GM21360 (cell line): ENCODE measurements around the gene SLC46A2.

Experiments used
- ATAC-seq: cut with Tn5 transposase; IDR thresholded peaks from one replicate; pipeline ENCODE4 v1.9.1; 2021; ENCODE audit warnings: mild to moderate bottlenecking, moderate library complexity; ENCODE audit not compliant: unreplicated experiment

SLC46A2 gene

DNA sequence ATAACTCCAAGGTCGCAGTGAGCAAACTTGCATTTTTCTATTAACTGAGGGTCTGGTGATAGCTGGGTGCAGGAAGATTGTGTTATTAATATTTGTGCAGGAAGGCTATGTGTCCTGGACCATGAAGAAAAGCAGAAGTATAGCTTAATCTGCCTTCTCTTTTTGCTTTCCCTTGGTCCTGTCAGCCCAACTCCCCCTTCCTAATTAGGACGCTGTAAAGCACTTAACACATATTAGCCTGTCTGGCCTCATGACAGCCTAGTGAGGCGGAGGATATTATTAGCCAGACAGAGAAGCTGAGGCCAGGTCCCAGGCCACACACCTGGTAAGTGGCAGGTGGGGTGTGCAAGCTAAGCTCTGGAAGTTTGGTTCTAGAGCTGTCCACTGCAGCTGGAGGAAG is 29.5 kb downstream of the SLC46A2 start:
- no peak for ATAC-seq

DNA sequence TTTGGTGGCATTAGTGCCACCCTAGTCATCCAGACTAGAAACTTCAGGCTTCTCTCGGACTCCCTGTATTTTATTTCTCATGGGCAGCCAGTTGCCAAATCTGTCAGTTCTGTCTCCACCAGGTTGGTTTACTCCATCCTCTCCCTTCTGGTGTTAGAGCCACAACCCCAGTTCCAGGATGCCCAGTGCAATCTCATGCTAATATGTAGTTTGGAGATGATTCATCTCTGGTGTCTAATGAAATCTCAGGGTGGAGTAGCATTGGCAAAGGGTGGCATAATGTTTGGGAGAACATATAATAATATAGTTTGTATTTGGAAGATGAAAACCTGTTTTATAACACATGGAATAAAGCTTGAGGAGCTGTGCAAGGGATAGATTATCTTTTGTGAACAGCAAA is 30.2 kb downstream of the SLC46A2 start:
- no peak for ATAC-seq

DNA sequence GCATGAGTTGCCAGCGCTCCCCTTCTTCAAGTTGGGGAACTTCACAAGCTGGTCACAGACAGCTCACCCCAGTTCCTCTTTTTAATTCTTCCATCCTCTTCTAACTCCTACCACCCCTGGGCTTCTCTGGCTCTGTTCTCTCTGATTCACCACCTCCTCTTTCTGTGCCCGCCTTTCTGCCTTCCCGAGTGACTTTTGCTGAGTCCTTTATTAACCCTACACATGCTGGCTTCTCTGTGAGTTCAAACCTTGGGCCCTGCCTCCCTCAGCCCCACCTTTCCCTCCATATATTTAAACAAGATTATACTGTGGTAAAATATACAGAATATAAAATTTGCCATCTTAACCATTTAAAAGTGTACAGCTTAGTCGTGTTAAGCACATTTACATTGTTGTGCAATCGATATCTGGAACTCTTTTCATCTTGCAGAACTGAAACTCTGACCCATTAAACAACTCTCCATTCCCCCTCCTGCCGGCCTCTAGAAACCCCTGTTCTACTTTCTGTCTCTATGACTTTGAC is 32.0 kb downstream of the SLC46A2 start:
- ATAC-seq, result peak; percentile 65

DNA sequence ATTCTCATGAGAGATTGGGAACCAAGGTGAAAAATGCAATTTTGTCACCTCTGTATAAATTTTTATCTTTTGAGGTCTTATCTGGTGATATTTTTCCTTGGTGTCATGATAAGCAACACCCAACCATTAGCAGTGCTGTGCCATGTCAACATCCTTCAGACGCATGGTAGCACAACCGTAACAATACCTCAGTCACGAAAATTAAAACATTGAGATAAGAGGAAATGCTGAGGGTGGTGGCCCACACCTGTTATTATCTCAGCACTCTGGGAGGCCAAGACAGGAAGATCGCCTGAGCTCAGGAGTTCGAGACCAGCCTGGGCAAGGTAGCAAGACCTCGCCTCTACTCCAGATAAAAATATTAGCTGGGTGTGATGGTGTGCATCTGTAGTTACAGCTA is 32.7 kb downstream of the SLC46A2 start:
- ATAC-seq, result no peak

DNA sequence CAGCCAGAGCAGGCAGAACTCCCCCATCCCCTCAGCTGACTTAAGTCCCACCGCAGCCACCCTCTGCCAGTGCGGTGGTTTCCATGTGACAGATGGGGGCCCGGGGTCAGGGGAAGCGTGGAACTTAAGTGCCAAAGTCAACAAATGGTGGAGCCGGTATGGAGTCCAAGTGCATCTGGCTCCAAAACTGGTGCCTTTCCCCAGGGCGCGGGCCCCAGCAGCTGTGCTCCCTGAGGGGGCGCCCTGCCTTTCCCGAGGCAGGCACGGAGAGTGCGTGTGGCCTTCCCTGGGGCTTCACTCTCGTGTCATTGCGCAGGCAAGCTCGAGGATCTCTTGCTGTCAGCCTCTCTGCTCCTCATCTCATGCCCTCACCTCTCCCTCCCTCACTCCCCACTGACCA is 33.8 kb downstream of the SLC46A2 start:
- ATAC-seq, result no peak

DNA sequence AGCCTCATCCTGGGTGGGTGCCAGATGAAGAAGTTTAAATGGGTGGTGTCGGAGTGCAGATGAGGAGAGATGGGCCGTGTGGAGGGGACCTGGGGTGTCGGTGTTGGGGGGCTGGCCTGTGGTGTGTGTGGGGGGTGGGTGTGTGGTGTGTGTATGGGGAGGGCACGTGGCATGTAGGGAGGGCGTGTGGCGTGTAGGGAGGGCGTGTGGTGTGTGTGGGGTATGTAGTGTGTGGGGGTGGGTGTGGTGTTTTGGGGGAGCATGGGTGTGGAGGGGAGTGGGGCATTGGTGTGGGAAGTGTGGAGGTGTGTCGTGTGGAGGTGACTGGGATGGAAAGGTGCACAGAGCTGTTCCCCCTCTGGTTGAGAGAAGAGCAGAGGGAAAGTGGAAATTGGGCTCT is 34.5 kb downstream of the SLC46A2 start:
- no peak for ATAC-seq

GRCh38 chr9:112854657-112855056 is 36.0 kb downstream of the SLC46A2 start:
- no peak for ATAC-seq

DNA sequence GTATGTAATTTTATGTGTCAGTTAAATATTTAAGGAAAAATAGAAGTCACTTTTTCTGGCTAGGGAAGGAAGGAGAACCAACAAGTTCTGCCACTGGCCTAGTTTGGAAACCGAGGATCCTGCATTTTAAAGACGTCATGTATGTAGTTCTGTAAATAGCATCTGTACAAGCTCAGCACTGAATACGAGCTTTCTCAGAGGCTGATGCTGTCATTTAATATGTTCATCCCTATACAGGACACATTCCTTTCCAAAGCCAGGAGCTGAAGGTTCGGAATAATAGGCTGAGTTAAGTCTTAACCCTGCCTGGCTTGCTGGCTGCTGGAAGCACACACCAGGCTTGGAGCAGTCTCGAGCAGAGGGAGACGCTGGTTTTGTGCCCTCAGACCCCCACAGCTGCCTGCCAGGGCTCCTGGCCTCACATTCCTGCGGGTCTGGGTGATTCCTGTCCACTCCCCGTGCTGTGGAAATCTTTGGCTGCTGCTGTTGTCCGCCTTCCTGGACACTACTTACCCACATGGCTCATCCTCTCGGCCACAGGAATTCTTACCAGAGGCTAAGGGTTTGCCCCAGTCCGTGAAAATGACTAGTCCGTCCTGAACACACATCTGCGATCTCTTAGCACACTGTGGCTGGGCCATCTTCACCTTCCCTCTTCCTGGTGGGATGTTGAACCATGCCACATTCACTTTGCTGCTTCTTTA is 36.6 kb downstream of the SLC46A2 start:
- no peak for ATAC-seq

- ATAC-seq, result no peak
Measured at GRCh38 chr9:112852741-112853504, 37.8 kb downstream of the SLC46A2 start.

GRCh38 chr9:112850840-112851239 is 39.8 kb downstream of the SLC46A2 start:
- ATAC-seq, result no peak

DNA sequence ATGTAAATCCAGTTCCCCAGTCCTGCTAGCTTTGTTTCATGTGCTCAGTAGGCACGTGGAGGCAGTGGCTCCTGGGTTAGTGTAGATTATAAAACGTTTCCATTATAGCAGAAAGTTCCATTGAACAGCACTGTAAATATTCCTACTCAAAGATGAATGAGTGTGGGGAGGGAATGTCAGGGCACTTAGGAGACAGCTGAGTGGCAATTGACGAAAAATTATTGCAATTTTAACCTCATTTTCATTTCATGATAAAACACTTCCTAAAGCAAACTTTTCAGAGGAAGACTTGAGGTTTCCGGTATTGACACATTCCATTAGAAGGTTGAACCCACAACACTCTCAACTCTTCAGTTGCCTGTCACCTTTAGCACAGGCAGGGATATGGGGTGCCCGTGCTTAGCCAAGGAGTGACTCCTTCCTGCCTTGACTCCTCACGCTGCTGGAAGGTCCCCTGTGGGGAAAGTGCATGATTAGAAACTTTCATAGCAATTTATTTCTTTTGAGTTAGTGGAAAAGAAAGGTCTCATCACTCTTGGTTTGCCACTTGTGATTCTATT is 41.2 kb downstream of the SLC46A2 start:
- ATAC-seq, result no peak

GRCh38 chr9:112848316-112849151 is 42.1 kb downstream of the SLC46A2 start:
- ATAC-seq, result no peak

- no peak for ATAC-seq
Measured at GRCh38 chr9:112846528-112847488, 43.9 kb downstream of the SLC46A2 start.

DNA sequence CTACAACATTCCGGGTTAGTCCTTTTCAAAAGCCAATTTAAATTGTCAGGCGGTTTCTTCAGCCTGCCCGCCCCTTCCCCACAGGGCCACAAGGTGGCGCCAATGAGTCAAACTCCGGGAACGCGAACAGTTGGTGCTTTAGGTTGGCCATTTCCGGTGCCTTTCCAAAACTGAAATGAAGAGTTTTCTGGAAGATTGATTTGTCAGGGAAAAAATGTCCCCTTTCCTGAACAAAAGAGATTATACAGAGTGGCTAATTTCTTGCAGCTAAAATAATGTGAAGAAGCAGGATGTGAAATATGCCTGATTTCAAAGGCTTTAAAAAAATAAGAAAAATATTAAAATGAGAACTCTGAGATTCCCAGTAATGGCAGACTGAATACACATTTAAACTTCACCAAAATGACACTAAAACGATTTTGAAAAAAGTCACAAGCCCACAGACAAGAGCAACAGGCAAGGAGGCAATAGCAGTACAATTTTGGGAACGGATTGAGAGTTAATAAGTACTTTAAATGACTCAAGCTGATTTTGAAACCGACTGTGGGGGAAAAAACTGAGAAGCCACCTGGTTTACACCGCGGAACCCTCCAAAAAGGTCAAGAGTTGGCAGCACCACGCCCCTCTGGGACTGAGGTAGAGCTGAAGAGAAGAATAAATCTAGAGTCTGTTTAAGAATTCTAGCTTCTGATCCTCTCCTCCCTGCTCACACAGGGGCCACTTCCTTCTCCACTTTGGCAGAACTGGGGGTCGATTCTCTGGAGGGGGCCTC is 45.7 kb downstream of the SLC46A2 start:
- peak; percentile 60 for ATAC-seq

- no peak for ATAC-seq
Measured at GRCh38 chr9:112842555-112842954, 48.1 kb downstream of the SLC46A2 start.

DNA sequence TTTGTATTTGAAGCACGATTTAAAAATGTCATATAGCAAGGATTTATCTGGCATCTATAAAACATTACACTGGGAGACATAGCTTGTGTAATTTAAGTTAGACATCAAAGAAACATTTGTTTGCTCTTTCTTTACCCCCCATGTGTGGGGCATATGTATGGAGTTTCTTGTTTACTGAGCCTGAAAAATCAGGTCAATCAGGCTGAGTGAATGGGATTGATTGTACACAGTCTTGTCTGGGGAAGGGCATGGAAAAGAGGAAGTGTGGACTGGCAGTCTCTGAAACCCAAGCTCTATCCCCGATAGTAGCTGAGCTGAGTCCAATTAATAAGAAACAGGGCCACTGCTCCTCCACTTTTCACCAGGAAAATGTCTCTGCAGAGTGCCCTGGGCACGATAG is 49.4 kb downstream of the SLC46A2 start:
- ATAC-seq, result no peak

DNA sequence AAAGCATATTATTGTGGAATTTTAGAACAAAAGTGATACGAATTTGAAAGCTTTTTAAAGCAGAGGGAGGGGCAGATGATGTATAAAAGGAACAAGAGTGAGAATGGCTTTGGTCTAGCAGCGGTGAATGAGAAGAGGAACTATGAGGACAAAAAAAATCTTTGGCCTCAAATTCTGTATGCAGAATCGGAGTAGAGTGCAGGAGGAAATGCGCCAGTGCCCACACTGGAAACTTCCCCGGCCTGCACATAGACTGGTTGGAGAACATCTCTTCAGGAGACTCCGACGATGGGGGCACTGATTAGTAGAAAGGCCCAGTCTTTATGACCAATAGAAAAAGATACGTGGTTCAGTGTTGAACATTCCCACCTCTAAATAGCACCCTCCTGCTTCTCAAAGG is 51.3 kb downstream of the SLC46A2 start:
- ATAC-seq, result no peak

GRCh38 chr9:112838342-112838741 is 52.3 kb downstream of the SLC46A2 start:
- ATAC-seq, result no peak

GRCh38 chr9:112836394-112836793 is 54.3 kb downstream of the SLC46A2 start:
- ATAC-seq, result no peak
